ENCODE measurements around the gene ERBB4. TPM values are rescaled to one million over a fixed set of nuclear protein-coding genes. Genes with fewer than 3 reads are reported as not detected.

ERBB4 gene
- polyA plus RNA-seq, 2 of the 4 experiments (the other 2 are of a cell fraction) = not detected

DNA sequence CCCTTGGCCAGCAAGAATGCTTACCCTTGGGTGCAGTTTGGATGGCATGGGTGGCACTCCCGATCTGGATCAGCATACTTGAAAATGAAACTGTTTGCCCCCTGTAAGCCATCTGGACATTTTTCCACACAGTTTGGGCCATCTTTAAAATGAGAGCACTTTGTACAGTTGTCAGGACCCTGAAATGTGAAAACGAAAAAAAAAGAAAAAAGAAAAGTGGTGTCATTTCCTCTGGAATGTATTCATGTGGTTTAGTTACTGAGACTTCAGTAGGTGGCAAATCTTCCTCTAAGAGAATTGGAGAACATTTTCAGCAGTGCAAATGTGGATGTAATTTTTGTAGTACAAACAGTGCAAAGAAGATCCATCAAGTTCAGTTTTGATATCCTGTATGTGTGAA, 873.3 kb downstream of the ERBB4 start:
- H3K4me2 ChIP-seq = no peak overlapping the region
- FAIRE-seq (no peak), ATAC-seq (no peak), DNase-seq (ENCODE audit: low read depth in 1 of 2, low spot score in 1 of 2) (no peak)
- H3K27ac ChIP-seq = no peak overlapping the region
- TF ChIP-seq RCOR1 (IDR thresholded peaks at IDR 0.05; ENCODE audit: low read depth, low read length) (no peak), MAZ (IDR thresholded peaks at IDR 0.05; ENCODE audit: borderline replicate concordance, low read depth, low read length) (no peak), MYC (IDR thresholded peaks at IDR 0.05; ENCODE audit: borderline replicate concordance, low read length) (no peak), FOSL2 (IDR thresholded peaks at IDR 0.05) (no peak), FOSL2 (CRISPR knock-in tag; IDR thresholded peaks at IDR 0.05) (no peak), RFX5 (IDR thresholded peaks at IDR 0.05) (no peak), CHD4 (IDR thresholded peaks at IDR 0.05; ENCODE audit: borderline replicate concordance) (no peak), TFCP2L1 (CRISPR knock-in tag; IDR thresholded peaks at IDR 0.05) (no peak), FOXS1 (CRISPR knock-in tag; IDR thresholded peaks at IDR 0.05) (no peak), HOXA7 (CRISPR knock-in tag; IDR thresholded peaks at IDR 0.05) (no peak), BHLHE40 (IDR thresholded peaks at IDR 0.05; ENCODE audit: low read depth, low read length) (no peak), HDAC2 (IDR thresholded peaks at IDR 0.05) (no peak), POLR2AphosphoS2 (conservative IDR thresholded peaks at IDR 0.05; ENCODE audit: low read length) (no peak), EP300 (IDR thresholded peaks at IDR 0.05) (no peak), SMC3 (IDR thresholded peaks at IDR 0.05) (no peak), HOXB5 (CRISPR knock-in tag; IDR thresholded peaks at IDR 0.05) (no peak), EHF (CRISPR knock-in tag; IDR thresholded peaks at IDR 0.05) (no peak)
- TF ChIP-seq, protein P1, sequence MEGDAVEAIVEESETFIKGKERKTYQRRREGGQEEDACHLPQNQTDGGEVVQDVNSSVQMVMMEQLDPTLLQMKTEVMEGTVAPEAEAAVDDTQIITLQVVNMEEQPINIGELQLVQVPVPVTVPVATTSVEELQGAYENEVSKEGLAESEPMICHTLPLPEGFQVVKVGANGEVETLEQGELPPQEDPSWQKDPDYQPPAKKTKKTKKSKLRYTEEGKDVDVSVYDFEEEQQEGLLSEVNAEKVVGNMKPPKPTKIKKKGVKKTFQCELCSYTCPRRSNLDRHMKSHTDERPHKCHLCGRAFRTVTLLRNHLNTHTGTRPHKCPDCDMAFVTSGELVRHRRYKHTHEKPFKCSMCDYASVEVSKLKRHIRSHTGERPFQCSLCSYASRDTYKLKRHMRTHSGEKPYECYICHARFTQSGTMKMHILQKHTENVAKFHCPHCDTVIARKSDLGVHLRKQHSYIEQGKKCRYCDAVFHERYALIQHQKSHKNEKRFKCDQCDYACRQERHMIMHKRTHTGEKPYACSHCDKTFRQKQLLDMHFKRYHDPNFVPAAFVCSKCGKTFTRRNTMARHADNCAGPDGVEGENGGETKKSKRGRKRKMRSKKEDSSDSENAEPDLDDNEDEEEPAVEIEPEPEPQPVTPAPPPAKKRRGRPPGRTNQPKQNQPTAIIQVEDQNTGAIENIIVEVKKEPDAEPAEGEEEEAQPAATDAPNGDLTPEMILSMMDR (IDR thresholded peaks at IDR 0.05) = no peak
- CTCF ChIA-PET = no interaction called here
- no peaks in the 10 kb centered on the region for H3K4me1 ChIP-seq
- POLR2A ChIA-PET = no interaction called here
- WGBS (ENCODE audit: missing lambda C conversion rate) = 8% methylated on average over 2 of the region's 2 CpGs
- H3K4me3 ChIP-seq = no peak overlapping the region
- no peaks in the 10 kb centered on the region for H3K9me3 ChIP-seq

DNA sequence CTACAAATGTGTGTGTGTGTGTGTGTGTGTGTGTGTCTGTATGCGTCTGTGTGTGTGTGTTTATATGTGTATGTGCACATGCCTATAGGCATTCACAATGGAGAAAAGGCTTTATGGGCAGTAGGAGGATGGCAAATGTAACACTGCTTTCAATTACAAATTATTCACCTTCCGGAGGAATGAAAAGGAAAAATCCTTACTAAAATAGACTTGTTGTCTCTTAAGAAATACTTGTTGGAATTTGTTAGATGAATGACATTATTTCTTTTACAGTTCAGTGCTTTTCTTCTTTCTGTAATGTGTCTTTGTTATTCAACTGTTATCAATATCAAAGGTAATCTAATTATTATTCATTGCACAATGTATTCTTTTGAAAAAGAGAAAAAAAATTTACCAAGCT, 874.3 kb downstream of the ERBB4 start:
- FAIRE-seq (no peak), DNase-seq (ENCODE audit: low read depth in 1 of 2, low spot score in 1 of 2) (no peak), ATAC-seq (no peak)
- WGBS (ENCODE audit: missing lambda C conversion rate) = 61% methylated on average over 2 of the region's 2 CpGs
- H3K4me3 ChIP-seq = no peak overlapping the region
- H3K4me1 ChIP-seq = no peaks in the 10 kb centered on the region
- no peaks in the 10 kb centered on the region for H3K9me3 ChIP-seq
- TF ChIP-seq RAD21 (conservative IDR thresholded peaks at IDR 0.05 in 1 of 2, IDR thresholded peaks at IDR 0.05 in 1 of 2) = no peak
- TF ChIP-seq FOXS1 (CRISPR knock-in tag; IDR thresholded peaks at IDR 0.05) = no peak
- TF ChIP-seq CHD2 (IDR thresholded peaks at IDR 0.05; ENCODE audit: low read length, partially characterized antibody) = no peak
- no peak for TF ChIP-seq RNF2 (IDR thresholded peaks at IDR 0.05; ENCODE audit: borderline replicate concordance, low read depth)
- TF ChIP-seq, protein P1 (IDR thresholded peaks at IDR 0.05) = no peak
- POLR2A ChIA-PET = no interaction called here
- no peak overlapping the region for H3K4me2 ChIP-seq
- no peak overlapping the region for H3K27ac ChIP-seq
- CTCF ChIA-PET = no interaction called here

DNA sequence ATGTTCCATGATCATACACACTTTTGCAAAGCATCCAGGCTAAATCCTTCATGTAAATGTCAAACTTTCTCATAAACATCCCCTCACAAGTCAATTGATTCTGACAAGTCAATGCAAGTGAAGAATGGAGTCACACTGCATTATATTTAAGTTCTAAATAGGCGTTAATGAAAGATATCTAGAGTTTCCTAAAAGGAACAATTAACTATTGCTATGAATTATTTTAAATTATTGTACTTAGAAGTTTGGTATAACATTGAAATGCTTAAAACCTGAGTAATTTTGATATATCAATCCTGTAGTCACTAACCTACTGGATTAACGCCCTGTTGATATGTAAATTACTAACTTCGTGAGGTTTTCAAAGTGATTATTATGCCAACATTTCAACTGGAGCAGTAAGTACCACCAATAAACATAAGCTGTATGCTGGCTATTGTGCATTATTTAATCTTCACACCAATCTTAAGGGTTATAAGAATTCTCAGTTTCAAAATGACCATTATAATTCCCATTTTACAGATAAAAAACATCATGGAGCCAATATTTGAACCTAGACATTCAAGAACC, 884.3 kb downstream of the ERBB4 start:
- no peak overlapping the region for H3K4me2 ChIP-seq
- no peak overlapping the region for H3K4me3 ChIP-seq
- H3K9me3 ChIP-seq = no peaks in the 10 kb centered on the region
- 54% methylated on average over 3 of the region's 3 CpGs for WGBS (ENCODE audit: missing lambda C conversion rate)
- no peak overlapping the region for H3K27ac ChIP-seq
- CTCF ChIA-PET = no interaction called here
- ATAC-seq (no peak), DNase-seq (ENCODE audit: low read depth in 1 of 2, low spot score in 1 of 2) (no peak), FAIRE-seq (no peak)
- no peaks in the 10 kb centered on the region for H3K4me1 ChIP-seq
- POLR2A ChIA-PET = no interaction called here
- TF ChIP-seq ZNF302 (CRISPR knock-in tag; IDR thresholded peaks at IDR 0.05) = no peak
- TF ChIP-seq, protein P2, sequence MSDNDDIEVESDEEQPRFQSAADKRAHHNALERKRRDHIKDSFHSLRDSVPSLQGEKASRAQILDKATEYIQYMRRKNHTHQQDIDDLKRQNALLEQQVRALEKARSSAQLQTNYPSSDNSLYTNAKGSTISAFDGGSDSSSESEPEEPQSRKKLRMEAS (IDR thresholded peaks at IDR 0.05) = no peak
- no peak for TF ChIP-seq MAZ (IDR thresholded peaks at IDR 0.05; ENCODE audit: borderline replicate concordance, low read depth, low read length)
- TF ChIP-seq GATA3 (IDR thresholded peaks at IDR 0.05; ENCODE audit: borderline replicate concordance) = no peak
- TF ChIP-seq FOXS1 (CRISPR knock-in tag; IDR thresholded peaks at IDR 0.05) = no peak
- no peak for TF ChIP-seq BHLHE40 (IDR thresholded peaks at IDR 0.05; ENCODE audit: low read depth, low read length)
- no peak for TF ChIP-seq NR3C1 (IDR thresholded peaks at IDR 0.05)
- TF ChIP-seq, protein P3, sequence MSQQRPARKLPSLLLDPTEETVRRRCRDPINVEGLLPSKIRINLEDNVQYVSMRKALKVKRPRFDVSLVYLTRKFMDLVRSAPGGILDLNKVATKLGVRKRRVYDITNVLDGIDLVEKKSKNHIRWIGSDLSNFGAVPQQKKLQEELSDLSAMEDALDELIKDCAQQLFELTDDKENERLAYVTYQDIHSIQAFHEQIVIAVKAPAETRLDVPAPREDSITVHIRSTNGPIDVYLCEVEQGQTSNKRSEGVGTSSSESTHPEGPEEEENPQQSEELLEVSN (IDR thresholded peaks at IDR 0.05; ENCODE audit: borderline replicate concordance, low read depth) = no peak
- no peak for TF ChIP-seq RFX5 (IDR thresholded peaks at IDR 0.05)
- TF ChIP-seq EHF (CRISPR knock-in tag; IDR thresholded peaks at IDR 0.05) = no peak
- TF ChIP-seq TFCP2L1 (CRISPR knock-in tag; IDR thresholded peaks at IDR 0.05) = no peak
- no peak for TF ChIP-seq TP53 (CRISPR knock-in tag; IDR thresholded peaks at IDR 0.05)
- TF ChIP-seq, protein P4, sequence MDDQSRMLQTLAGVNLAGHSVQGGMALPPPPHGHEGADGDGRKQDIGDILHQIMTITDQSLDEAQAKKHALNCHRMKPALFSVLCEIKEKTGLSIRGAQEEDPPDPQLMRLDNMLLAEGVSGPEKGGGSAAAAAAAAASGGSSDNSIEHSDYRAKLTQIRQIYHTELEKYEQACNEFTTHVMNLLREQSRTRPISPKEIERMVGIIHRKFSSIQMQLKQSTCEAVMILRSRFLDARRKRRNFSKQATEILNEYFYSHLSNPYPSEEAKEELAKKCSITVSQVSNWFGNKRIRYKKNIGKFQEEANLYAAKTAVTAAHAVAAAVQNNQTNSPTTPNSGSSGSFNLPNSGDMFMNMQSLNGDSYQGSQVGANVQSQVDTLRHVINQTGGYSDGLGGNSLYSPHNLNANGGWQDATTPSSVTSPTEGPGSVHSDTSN (IDR thresholded peaks at IDR 0.05) = no peak
- TF ChIP-seq, protein P5, sequence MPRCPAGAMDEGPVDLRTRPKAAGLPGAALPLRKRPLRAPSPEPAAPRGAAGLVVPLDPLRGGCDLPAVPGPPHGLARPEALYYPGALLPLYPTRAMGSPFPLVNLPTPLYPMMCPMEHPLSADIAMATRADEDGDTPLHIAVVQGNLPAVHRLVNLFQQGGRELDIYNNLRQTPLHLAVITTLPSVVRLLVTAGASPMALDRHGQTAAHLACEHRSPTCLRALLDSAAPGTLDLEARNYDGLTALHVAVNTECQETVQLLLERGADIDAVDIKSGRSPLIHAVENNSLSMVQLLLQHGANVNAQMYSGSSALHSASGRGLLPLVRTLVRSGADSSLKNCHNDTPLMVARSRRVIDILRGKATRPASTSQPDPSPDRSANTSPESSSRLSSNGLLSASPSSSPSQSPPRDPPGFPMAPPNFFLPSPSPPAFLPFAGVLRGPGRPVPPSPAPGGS (IDR thresholded peaks at IDR 0.05) = no peak
